DLD1 (cell line): ENCODE results near the gene CHKA.
"Not testable (repeated sequence)": the region's sequence is repeated elsewhere in the genome, so short reads cannot be mapped to it uniquely, and the experiment has no call there.

Experiments
- in situ Hi-C: cut with HindIII; loops from 2 replicates; pipeline ENCODE4 v1.10.0; 2017; ENCODE audit warnings: low sequenced_read_pairs

CHKA gene

GRCh38 chr11:68116974-68117373, 4.2 kb downstream of the CHKA start:
- in situ Hi-C loops, result no loop called here

GRCh38 chr11:68116126-68116525, 5.1 kb downstream of the CHKA start:
- in situ Hi-C loops, result no loop called here

DNA sequence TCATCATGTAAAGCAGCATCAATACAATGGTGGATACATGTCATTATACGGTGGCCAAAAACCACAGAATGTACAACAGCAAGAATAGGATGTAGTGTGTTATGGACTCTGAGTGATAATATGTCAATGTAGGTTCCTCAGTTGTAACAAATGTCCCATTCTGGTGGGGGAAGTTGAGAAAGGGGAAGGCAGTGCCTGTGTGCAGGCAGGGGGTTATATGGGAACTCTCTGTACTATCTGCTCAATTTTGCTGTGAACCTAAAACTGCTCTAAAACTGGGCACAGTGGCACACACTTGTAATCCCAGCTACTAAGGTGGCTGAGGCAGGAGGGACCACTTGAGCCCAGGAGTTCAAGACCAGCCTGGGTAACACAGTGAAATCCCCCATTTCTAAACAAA, 5.9 kb downstream of the CHKA start:
- in situ Hi-C loops, result no loop called here

DNA sequence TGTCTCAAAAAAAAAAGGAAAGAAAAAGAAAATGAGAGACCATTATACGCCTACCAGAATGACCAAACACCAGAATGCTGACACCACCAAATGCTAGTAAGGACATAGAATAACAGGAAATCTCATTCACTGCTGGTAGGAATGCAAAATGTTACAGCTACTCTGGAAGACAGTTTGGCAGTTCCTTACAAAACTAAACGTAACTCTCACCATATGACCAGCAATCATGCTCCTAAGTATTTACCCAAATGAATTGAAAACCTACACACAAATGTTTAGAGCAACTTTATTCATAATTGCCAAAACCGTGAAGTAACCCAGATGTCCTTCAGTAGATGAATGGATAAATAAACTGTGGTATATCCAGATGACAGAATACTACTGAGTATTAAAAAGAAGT, 7.2 kb downstream of the CHKA start:
- in situ Hi-C loops, result no loop called here

GRCh38 chr11:68107689-68108088, 13.5 kb downstream of the CHKA start:
- in situ Hi-C loops, result no loop called here

- in situ Hi-C loops, result no loop called here
These were observed 14.8 kb downstream of the CHKA start for GRCh38 chr11:68106165-68106940.

DNA sequence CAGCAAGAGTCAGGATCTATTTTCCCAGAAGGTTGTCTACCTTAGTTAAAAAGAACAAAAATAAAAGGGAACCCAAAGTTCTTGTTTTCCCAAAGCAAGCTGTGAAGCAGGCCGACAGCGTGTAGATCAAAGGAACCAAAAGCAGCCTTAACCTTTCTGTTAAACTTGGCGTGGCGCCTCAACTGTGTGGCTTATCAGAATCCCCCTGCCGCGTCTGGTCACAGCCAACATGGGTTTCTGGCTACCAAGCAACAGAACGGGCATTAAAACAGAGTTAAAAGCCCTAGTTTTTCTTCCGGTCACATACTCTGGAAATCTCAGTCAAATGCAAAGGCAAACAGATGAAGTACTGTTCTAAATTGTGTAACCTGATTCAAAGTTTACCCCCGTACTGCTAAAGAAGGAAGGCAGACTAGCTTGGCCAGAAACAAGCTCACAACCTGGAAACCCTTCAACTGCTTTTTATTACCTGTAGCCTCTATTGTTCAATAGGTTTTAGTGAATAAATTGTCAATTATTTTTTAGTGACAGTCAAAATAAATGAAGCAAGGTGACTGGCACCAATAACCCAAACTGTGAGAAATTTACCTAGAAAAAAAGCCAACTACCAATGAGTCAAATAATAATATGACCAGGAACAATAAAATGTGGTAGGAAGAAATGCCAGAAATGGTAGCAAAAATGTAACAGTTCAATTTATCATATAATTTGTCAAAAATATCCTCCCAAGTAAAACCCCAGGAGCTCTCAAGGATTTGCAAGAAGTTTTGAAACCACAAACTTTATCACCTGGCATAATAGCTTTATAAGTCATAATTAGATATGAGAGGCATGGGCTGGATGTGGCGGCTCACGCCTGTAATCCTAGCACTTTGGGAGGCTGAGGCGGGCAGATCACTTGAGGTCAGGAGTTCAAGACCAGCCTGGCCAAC, 21.4 kb downstream of the CHKA start:
- in situ Hi-C loops, result no loop called here

- in situ Hi-C loops, result no loop called here
These were observed 22.1 kb downstream of the CHKA start for GRCh38 chr11:68099057-68099456.

DNA sequence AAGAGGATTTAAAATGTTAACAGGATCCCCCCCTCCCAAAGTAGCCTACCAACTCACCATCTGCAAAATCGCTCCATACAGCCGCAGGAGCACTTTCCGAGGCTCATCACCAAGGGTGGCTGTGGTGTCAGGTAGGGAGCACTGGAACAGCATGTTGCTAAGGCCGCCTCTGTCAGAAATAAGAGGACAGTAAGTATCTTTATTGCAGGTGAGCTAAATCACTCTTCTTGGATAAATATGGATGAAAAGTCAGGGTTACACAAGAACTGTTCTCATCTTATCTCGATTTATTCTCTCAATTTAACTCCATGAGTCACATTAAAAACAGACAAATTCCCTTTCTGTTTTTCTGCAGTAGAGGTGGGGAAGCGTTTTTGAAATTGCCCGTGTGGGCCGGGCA, 24.2 kb downstream of the CHKA start:
- in situ Hi-C loops, result no loop called here

DNA sequence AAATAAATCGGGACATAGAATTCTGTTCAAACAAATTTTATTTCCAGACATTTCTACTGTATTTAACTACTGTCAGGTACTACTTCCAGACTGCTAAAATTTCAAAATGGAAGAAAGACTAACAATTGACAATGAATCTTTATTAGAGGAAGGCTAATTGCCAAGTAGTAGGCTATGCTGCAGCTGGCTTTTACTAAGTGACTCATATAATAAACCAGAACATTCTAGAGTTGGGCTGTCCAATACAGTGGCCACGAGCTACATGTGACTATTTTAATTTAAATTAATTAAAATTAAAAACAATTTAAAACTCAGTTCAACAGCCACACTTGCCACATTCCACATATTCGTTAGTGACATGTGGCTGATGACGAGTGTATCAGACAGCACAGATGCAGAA, 27.6 kb downstream of the CHKA start:
- in situ Hi-C loops, result no loop called here

GRCh38 chr11:68092946-68093345, 28.2 kb downstream of the CHKA start:
- in situ Hi-C loops, result not testable (repeated sequence)

GRCh38 chr11:68092411-68092810, 28.8 kb downstream of the CHKA start:
- in situ Hi-C loops, result no loop called here

DNA sequence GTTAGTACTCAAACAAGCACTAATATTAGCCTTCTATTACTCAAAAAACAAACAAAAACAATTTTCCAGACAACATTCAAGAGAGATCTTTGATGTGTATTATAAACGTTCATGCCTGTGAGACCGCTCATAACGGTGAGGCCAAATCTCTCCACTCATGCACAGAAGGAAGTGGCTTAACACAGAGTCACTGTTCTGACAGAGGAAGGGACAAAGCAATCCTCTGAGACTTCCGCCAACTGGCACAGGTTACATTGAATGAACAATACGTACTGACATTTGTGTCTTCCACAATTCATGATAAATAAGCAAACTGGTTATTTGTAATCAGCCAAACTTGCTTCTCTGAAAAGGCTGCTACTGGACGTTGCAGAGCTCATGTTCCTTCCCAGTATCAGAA, 30.5 kb downstream of the CHKA start:
- in situ Hi-C loops, result no loop called here

DNA sequence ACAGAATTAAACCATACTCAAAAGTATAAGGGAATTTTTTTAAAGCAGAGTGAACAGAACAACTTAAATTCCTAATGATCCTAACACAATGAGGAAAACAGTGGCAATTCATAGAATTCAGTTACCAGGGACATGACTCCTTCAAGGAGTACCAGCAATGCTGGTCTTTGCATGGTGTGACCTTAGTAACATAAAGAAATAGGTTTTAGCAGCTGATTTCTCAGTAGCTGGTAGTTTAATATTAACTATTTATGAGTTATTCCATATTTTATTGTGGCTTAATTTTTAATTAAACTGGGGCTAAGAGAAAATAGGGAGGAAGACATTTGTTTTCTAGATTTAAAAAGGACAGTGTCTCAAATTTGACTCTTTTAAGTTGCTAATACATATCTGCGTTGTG, 30.9 kb downstream of the CHKA start:
- in situ Hi-C loops, result no loop called here

GRCh38 chr11:68089679-68090078, 31.5 kb downstream of the CHKA start:
- in situ Hi-C loops, result no loop called here

GRCh38 chr11:68083517-68083916, 37.7 kb downstream of the CHKA start:
- in situ Hi-C loops, result no loop called here

- in situ Hi-C loops, result no loop called here
These were observed 38.7 kb downstream of the CHKA start for GRCh38 chr11:68082481-68082880.

GRCh38 chr11:68081691-68082090, 39.5 kb downstream of the CHKA start:
- in situ Hi-C loops, result no loop called here

- in situ Hi-C loops, result no loop called here
These were observed 40.3 kb downstream of the CHKA start for GRCh38 chr11:68080860-68081259.

GRCh38 chr11:68077617-68078582, 43.3 kb downstream of the CHKA start:
- in situ Hi-C loops, result no loop called here
